Neural cell (in vitro differentiated cells): ENCODE results near the gene CLEC3B. TPM values are rescaled to one million over a fixed set of nuclear protein-coding genes. Genes with fewer than 3 reads are reported as not detected.
A peak's percentile ranks its signal among the peaks of the same experiment; 100 is the strongest.

Source experiments
- H2AFZ ChIP-seq: fragments of 200-600, 300-800 bp; sonication (generic), shearing (Covaris generic); 2 replicates; pipeline ENCODE4 v1.6.0; 2014; ENCODE audit warnings: low read depth, mild to moderate bottlenecking, antibody characterized with exemption, low read length, moderate library complexity
- H3F3A ChIP-seq: fragments of 200-600 bp; shearing (Covaris generic); 2 replicates; pipeline ENCODE4 v1.6.1; 2016; ENCODE audit warnings: mild to moderate bottlenecking, moderate library complexity, mixed read lengths, antibody characterized with exemption, low read length; ENCODE audit not compliant: insufficient read depth, poor library complexity, severe bottlenecking
- H3K27ac ChIP-seq: fragments of 200-600, 300-800 bp; sonication (generic), shearing (Covaris generic); 2 replicates; pipeline ENCODE4 v1.5.1; 2014; ENCODE audit warnings: mild to moderate bottlenecking, low read length, moderate library complexity
- H3K27me3 ChIP-seq: fragments of 300-800, 200-600 bp; sonication (generic), shearing (Covaris generic); 2 replicates; pipeline ENCODE4 v1.6.0; 2014; ENCODE audit warnings: mild to moderate bottlenecking, low read depth, low read length, moderate library complexity; ENCODE audit not compliant: insufficient read depth
- H3K36me3 ChIP-seq: fragments of 300-800, 200-600 bp; sonication (generic), shearing (Covaris generic); 2 replicates; pipeline ENCODE4 v1.5.1; 2014; ENCODE audit warnings: mild to moderate bottlenecking, antibody characterized with exemption, low read length, moderate library complexity; ENCODE audit not compliant: insufficient read depth
- H3K4me2 ChIP-seq: fragments of 300-800, 200-600 bp; sonication (generic), shearing (Covaris generic); 2 replicates; pipeline ENCODE4 v1.6.0; 2014; ENCODE audit warnings: mild to moderate bottlenecking, low read length
- H3K4me3 ChIP-seq: fragments of 300-800, 200-600 bp; sonication (generic), shearing (Covaris generic); 2 replicates; pipeline ENCODE4 v1.5.1; 2014; ENCODE audit warnings: mild to moderate bottlenecking, low read length, moderate library complexity
- H3K79me2 ChIP-seq: fragments of 200-600 bp; shearing (Covaris generic); replicated peaks from 2 replicates; pipeline ENCODE4 v1.6.0; 2014; ENCODE audit warnings: mild to moderate bottlenecking, low read length, moderate library complexity; ENCODE audit not compliant: insufficient read depth
- H3K9ac ChIP-seq: fragments of 300-800, 200-600 bp; sonication (generic), shearing (Covaris generic); 2 replicates; pipeline ENCODE4 v1.6.1; 2016; ENCODE audit warnings: mild to moderate bottlenecking, low read length, mixed read lengths
- H3K9me2 ChIP-seq: fragments of 200-600 bp; shearing (Covaris generic); 2 replicates; pipeline ENCODE4 v1.6.1; 2016; ENCODE audit warnings: mild to moderate bottlenecking, low read length, mixed read lengths; ENCODE audit not compliant: insufficient read depth
- H3K9me3 ChIP-seq: fragments of 200-600, 300-800 bp; sonication (generic), shearing (Covaris generic); 2 replicates; pipeline ENCODE4 v1.6.1; 2016; ENCODE audit warnings: mild to moderate bottlenecking, mixed run types, low read length, moderate library complexity, mixed read lengths
- H4K20me1 ChIP-seq: fragments of 200-600 bp; shearing (Covaris generic); 2 replicates; pipeline ENCODE4 v1.6.1; 2016; ENCODE audit warnings: mild to moderate bottlenecking, mixed run types; ENCODE audit not compliant: insufficient read depth
- EP300 ChIP-seq: fragments of 450-650 bp; conservative IDR thresholded peaks from 2 replicates; pipeline ENCODE4 v1.6.1; 2014; ENCODE audit warnings: antibody characterized with exemption, mild to moderate bottlenecking, moderate library complexity; ENCODE audit not compliant: poor library complexity, severe bottlenecking
- EZH2 ChIP-seq: fragments of 200-600, 300-800 bp; shearing (Covaris generic), sonication (generic); IDR thresholded peaks from 2 replicates; pipeline ENCODE4 v1.6.1; 2014; ENCODE audit warnings: antibody characterized with exemption, low read length, borderline replicate concordance, mild to moderate bottlenecking; ENCODE audit not compliant: insufficient read depth, poor library complexity, severe bottlenecking
- MXI1 ChIP-seq: fragments of 450-650 bp; conservative IDR thresholded peaks from 2 replicates; pipeline ENCODE4 v1.6.1; 2014; ENCODE audit warnings: antibody characterized with exemption, mild to moderate bottlenecking; ENCODE audit not compliant: poor library complexity, severe bottlenecking
- POLR2AphosphoS5 ChIP-seq: IDR thresholded peaks from 2 replicates; pipeline ENCODE4 v1.6.1; 2012
- RAD21 ChIP-seq: fragments of 450-650 bp; conservative IDR thresholded peaks from 2 replicates; pipeline ENCODE4 v1.6.1; 2014; ENCODE audit warnings: antibody characterized with exemption, mild to moderate bottlenecking, moderate library complexity
- REST ChIP-seq: IDR thresholded peaks from 2 replicates; pipeline ENCODE4 v1.6.1; 2012; ENCODE audit warnings: borderline replicate concordance
- SMC3 ChIP-seq: fragments of 450-650 bp; conservative IDR thresholded peaks from 2 replicates; pipeline ENCODE4 v1.6.1; 2014; ENCODE audit warnings: antibody characterized with exemption, mild to moderate bottlenecking, moderate library complexity; ENCODE audit not compliant: poor library complexity
- TAF1 ChIP-seq: IDR thresholded peaks from 2 replicates; pipeline ENCODE4 v1.6.1; 2012; ENCODE audit warnings: low read depth
- polyA plus RNA-seq: library from polyadenylated mRNA; depleted of rRNA; stranded (reverse); fragments of >200 nt; gene quantifications from 2 replicates; pipeline ENCODE4 v1.2.3, GENCODE V29; 2014
- TF ChIP-seq, protein P1 (sequence below): fragments of 450-650 bp; IDR thresholded peaks from 2 replicates; pipeline ENCODE4 v1.5.1; 2014; ENCODE audit warnings: antibody characterized with exemption, mild to moderate bottlenecking, moderate library complexity; ENCODE audit not compliant: poor library complexity, severe bottlenecking

Gene CLEC3B
- polyA plus RNA-seq, 1 donor from 2014 or later = 2.6 TPM

DNA sequence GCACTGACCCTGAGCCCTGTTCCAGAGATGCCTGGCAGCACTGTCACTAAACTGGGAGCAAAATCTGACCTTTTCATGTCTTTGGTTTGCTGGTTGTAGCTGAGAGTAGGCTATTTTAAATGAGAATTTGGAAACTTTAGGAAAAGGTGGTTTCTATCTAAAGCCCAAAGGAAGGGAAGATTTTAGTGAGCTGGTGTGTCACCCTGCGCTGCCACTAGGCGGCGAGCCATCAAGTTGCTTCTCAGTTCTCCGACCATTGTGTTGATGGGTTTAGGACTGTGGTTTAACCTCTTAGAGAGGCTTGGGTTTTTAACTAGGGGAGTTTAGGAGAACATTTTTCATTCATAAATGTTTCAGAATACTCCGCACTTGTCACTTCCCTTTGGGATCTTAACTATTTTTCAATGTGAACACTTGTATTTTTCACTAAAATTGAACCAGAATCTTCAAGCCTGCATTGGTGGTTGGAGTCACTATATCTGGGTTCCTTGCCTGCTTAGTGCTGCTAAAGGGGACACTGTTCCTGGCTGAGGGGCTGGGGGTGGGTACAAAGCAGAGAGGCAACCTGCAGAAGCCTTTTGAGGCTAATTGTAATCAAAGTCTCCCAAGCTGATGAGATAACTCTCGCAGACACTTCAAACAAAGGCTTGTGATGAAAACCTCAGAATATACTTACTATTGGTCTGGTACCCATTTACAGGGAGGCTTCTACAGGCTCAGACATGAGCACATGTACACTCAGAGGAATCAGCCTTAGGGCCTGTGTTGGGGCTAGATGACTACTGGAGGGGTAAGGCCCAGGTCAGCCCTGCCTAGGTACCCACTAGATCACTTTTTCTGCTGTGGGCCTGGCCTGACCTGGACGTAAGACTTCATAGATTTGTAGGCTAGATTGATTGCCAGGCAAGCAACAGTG lies 33.3 kb upstream of the CLEC3B start:
- no peaks in the 10 kb centered on the region for H3K9me3 ChIP-seq
- no peaks in the 10 kb centered on the region for H4K20me1 ChIP-seq
- no peak overlapping the region for H3K9ac ChIP-seq
- H3K9me2 ChIP-seq = no peaks in the 10 kb centered on the region
- H3K27me3 ChIP-seq = no peaks in the 10 kb centered on the region
- peaks cover 2% of the 10 kb centered on the region for H3K79me2 ChIP-seq
- no peak overlapping the region for H3K4me3 ChIP-seq
- no peaks in the 10 kb centered on the region for H3F3A ChIP-seq
- H2AFZ ChIP-seq = no peak overlapping the region
- no peak for TF ChIP-seq EZH2
- TF ChIP-seq, protein P1, sequence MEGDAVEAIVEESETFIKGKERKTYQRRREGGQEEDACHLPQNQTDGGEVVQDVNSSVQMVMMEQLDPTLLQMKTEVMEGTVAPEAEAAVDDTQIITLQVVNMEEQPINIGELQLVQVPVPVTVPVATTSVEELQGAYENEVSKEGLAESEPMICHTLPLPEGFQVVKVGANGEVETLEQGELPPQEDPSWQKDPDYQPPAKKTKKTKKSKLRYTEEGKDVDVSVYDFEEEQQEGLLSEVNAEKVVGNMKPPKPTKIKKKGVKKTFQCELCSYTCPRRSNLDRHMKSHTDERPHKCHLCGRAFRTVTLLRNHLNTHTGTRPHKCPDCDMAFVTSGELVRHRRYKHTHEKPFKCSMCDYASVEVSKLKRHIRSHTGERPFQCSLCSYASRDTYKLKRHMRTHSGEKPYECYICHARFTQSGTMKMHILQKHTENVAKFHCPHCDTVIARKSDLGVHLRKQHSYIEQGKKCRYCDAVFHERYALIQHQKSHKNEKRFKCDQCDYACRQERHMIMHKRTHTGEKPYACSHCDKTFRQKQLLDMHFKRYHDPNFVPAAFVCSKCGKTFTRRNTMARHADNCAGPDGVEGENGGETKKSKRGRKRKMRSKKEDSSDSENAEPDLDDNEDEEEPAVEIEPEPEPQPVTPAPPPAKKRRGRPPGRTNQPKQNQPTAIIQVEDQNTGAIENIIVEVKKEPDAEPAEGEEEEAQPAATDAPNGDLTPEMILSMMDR = peak; percentile 50
- no peak overlapping the region for H3K27ac ChIP-seq
- no peak overlapping the region for H3K4me2 ChIP-seq
- peaks cover 4% of the 10 kb centered on the region for H3K36me3 ChIP-seq

DNA sequence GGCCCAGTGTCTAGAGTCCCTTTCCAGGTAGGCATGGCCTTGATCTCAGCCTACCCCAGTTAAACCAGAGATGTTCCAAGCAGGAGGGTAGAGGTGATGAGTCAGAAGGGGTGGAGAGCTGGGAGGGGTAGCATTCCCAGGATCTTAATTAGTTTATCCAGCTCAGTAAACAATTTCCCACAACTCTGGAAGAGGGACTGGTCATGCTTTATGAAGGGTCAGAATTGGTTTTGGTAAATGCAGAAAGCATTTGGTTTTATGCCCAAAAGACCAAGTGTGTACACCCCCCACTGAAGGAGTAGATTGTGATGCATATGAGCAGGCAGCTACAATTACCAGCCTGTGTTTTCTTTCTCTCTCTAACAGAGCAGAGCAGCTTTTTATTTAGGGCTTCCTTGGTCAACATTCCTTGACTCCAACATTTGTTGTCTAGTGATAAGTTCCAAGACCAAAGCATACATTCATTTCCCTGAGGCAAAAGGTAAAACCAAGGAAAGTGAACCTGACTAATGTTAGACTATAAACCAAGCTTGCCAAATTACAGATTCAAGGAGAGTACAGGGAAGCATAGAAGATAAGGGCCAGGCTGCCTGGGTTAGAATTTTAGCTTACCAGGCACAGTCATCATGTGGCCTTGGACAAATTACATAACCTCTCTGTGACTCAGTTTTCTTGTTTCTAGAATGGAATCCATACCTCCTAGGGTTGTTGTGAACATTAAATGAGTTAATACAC lies 32.5 kb upstream of the CLEC3B start:
- H3K27me3 ChIP-seq = no peaks in the 10 kb centered on the region
- TF ChIP-seq, protein P1 = no peak
- TF ChIP-seq EP300 (no peak), REST (no peak), EZH2 (no peak), MXI1 (no peak), RAD21 (no peak), SMC3 (no peak), TAF1 (no peak), POLR2AphosphoS5 (no peak)
- H3K79me2 ChIP-seq = no peaks in the 10 kb centered on the region
- H3K9me2 ChIP-seq = no peaks in the 10 kb centered on the region
- H3K36me3 ChIP-seq = peaks cover 4% of the 10 kb centered on the region
- H3K9ac ChIP-seq = no peak overlapping the region
- H3K27ac ChIP-seq = no peak overlapping the region
- H2AFZ ChIP-seq = no peak overlapping the region
- H3K4me2 ChIP-seq = no peak overlapping the region
- no peaks in the 10 kb centered on the region for H4K20me1 ChIP-seq
- H3K9me3 ChIP-seq = no peaks in the 10 kb centered on the region
- H3F3A ChIP-seq = no peaks in the 10 kb centered on the region
- no peak overlapping the region for H3K4me3 ChIP-seq
